ENCODE data around the gene MSL3.

Gene MSL3, protein sequence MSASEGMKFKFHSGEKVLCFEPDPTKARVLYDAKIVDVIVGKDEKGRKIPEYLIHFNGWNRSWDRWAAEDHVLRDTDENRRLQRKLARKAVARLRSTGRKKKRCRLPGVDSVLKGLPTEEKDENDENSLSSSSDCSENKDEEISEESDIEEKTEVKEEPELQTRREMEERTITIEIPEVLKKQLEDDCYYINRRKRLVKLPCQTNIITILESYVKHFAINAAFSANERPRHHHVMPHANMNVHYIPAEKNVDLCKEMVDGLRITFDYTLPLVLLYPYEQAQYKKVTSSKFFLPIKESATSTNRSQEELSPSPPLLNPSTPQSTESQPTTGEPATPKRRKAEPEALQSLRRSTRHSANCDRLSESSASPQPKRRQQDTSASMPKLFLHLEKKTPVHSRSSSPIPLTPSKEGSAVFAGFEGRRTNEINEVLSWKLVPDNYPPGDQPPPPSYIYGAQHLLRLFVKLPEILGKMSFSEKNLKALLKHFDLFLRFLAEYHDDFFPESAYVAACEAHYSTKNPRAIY

DNA sequence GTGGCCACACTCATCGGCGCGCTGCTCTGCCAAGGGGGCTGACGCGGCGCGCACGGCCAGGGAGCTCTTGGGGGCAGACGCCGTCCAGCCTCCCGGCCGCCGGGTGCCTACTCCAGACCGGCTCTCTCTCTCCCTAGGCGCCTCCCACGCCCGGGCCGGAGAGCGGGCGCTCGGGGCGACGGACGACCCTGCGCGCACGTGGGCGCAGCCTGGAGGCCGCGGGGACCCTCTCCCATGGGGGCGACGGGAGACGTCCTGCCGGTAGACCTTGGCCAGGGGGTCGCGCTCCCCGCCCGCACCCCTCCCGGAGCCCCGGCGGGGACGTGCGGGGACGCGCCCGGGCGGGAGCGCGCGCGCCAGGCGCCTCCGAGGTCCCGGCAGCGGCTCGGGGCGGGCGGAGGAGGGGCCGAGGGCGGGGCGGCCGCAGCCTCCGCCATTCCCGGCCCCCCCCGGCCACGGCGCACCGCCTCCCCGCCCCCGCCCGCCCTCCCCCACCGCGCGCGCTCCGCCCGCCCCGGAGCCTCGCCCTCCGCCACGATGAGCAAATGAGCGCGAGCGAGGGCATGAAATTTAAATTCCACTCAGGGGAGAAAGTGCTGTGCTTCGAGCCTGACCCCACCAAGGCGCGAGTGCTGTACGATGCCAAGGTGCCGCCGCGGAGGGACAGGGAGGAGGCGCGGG, at the start of gene MSL3:
TSS of gene MSL3 (plus strand) at position 519 of the 681 bp plus-strand sequence. CDS start at position 546, 27 bp downstream.
- peak in 1 of 2 experiments; percentile 6 for DNase-seq

DNA sequence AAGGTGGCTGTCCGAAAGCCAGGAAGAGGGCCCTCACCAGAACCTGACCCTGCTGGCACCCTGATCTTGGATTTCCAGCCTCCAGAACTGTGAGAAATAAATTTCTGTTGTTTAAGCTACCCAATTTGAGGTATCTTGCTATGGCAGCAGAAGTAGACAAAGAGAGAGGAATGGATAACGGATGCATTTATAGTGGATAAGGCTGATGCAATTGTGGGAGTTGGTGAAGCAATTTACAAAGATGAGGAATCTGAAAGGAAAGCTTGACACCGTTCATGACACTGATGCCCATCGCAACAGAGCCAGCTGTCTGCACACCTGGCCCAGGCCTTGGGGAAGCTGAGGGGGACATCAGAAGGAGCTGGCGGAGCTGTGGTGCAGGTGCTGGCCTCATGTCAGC, 35.7 kb upstream of the MSL3 start:
- no peak for DNase-seq

DNA sequence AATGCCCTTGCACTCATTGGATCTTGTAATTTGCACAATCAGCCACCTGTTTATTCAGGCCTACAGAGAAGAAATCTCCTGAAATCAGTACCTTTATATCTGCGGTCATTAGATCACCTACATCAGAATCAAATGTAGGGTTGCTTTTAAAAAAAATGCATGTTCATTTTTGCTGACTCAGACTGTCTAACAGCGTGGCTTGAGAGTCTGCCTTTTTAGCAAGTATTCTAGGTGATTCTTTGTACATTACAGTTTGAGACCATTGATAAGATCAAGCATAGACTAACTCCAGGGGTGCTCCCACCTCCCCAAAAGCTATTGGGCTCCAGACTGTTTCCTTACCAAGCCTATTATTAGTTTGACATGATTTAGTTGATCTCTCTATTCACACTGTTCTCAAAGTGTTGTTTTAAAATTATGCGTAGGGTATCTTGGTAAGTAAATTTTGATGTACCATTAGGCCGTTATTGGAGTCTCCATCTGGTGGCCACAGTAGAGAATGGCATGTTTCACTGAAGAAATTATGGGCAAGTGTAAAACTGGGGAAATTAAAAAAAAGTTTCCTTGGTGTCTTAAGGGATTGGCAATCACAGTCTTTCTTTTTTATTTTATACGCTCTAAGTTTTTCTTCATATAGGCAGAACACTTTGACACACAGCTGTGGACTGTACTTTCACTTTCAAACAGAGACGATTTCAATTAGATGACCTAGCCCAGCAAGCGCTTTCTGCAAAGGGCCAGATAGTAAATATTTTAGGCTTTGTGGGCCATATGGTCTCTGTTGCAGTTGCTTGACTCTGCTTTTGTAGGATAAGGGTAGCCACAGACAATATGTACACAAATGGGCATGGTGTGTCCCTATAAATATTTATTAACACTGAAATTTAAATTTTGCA, 33.7 kb upstream of the MSL3 start:
- DNase-seq, result no peak

DNA sequence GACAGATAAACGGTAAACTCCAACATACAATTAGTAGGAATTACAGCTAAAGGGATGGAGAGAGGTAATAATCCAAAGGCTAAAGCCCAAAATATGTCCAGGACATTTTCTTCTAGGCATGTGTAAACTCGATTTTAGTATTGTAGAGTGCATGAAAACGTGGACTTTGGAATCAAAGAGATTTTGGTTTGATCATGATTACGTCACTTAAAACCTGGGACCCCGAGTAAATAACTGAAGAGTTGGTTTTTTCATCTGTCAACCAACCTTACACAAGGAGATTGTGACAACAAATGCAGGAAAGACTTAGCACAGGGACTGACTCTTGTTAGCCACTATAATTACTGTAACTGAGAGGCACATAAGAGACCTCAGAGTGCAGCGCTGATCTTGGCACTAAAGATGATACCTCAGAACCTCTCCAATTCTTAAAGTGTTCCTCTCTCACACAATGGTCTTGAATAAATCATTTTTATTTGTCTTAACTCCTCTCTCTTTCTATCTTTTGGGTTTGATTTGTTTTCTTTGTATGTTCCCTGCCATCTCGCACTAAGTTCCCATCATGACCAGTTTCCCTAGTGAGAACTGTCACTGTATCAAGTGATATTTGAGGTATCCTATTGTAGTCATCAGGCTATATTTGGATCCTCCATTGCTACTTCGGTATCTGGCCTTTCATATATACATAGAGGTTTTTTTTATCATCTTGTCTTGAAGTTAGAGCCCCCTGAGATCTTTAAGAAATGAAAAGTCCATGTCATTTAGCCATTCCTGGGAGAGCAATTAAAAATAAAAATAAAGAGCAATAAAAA, 32.2 kb upstream of the MSL3 start:
- DNase-seq, result no peak

DNA sequence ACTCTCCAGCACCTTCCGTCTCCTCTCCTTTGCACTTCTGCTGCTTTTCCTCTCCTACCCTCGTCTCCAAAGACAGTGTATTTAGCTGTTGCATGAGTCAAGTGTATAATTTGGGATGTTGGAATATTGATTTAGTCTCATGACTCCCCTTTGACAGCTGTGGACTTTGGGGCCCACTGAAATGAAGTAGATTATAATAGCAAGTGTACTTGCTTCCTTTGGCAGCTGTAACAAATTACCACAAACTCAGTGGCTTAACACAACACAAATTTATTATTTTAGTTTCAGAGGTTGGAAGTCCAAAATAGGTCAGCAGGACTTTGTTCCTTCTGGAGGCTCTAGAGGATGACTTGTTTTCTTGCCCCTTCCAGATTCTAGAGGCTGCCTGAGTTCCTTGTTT, 29.5 kb upstream of the MSL3 start:
- DNase-seq, result no peak

DNA sequence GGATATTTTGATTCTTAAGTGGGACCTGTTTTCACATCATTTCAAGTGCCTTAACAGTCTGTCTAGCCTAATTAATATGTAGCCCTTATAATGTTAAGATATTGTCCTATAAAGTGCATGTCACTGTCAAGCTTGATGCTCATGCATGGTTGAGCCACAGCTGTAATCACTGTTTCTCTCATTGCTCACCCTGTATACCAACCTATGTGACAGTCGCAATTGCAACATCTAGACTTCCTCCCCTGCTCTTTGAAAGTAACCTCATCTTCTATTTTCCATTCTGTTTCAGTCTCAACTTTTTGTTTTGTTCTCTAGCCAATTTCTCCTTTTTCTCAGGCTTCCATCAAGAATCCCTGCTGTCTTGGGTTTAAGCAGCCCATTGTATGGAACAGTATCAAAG, 24.4 kb upstream of the MSL3 start:
- DNase-seq, result no peak

DNA sequence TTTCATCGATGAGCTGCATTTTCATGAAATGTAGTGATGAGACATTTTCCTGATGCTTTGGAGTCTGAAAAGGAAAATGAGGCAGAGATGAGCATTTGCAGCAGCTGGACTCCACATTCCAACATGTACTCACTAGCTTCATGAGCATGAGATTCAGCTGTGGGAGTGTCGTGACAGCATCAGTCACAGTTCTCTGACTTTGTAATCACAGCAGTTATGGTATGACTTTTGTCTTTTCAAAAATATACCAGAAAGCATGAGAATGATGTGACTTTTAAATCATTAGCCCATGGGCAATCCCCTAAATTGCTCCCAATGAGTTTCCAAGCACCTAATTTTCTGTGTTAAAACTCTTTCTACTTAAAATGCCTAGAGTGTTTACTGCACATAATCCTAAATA, 18.3 kb upstream of the MSL3 start:
- DNase-seq, result no peak

DNA sequence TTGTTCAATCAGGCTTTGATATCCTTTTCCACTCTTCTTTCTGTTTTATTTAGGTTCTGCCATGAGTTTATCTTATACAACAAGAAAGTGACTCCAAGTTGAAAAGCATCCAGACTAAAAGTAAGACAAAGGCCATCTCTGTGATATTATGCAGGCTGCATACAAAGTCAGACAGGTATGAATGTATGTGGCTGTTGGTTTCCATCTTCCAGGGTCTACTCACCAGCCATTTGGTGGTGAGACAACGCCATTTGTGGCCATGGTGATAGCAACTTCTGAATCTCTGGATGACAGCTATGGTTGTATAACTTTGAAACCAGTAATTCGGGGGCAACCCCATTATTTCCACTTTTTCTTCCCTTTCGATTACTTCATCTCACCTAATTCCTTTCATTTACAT, 17.2 kb upstream of the MSL3 start:
- DNase-seq, result no peak

DNA sequence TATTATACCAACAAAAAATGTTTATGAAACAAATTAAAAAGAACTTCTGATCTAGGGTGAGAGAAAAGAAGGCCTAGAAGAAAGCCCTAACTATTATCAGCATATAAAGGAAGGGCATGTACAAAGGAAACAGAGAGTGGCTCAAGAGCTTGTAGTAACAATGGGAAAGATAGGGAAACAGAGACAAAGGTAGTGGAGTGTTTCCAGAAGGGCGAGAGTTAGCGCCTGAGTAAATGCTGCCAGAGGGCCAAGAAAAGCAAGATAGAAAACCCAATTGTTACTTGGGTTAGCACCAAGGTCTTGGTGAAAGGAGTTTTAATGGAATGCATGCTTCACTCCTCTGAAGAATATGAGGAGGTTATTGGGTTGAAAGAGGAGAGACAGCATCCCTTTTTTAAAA, 16.5 kb upstream of the MSL3 start:
- no peak for DNase-seq

DNA sequence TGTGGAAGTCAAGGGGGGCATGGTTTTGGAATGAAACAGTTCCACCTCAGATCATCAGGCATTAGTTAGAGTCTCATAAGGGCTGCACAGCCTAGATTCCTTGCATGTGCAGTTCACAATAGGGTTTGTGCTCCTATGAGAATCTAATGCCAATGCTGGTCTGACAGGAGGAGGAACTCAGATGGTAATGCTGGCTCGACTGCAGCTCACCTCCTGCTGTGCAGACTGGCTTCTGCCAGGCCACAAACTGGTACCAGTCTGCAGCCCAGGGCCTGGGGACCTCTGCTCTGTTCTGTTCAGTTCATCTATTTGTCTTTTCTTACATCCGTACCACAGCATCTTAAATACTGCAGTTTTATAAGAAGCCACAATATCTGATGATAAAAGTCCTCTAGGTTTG, 12.2 kb upstream of the MSL3 start:
- DNase-seq, result no peak

DNA sequence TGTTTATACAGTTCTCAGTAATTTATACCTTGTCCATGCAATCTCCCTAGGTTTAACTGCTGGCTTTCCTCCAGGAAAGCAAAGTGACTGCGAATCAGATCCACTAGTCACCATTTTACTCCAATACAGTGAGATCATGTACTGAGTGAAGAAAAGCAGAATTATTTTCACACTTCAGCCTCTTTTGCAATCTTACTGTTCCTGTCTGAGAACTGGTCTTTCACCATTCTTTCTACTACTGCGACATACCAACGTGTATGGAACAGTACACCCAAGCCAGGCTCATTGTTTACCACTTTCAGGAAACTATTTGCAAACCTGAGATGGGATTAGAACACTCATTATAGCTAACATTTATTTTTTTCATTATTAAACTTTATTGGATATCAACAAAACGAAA, 8.0 kb upstream of the MSL3 start:
- DNase-seq, result no peak

DNA sequence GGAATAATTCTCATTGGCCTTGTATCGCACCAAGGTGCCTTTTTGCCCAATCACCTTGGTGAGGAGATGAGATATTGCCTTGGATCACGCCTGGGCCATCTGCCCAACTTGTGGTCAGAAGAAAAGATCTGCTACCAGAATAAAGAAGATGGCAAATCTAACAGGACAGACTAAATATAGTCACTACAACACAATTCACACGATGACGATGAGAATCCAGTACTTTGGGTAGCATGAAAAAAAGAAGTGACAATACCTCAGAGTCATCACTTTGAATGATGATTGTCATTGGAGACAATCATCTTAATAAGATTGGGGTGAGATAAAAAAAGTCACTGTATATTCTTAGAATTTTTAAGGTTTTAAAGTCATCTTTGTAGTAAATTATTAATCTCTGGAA, 7.3 kb upstream of the MSL3 start:
- no peak for DNase-seq

DNA sequence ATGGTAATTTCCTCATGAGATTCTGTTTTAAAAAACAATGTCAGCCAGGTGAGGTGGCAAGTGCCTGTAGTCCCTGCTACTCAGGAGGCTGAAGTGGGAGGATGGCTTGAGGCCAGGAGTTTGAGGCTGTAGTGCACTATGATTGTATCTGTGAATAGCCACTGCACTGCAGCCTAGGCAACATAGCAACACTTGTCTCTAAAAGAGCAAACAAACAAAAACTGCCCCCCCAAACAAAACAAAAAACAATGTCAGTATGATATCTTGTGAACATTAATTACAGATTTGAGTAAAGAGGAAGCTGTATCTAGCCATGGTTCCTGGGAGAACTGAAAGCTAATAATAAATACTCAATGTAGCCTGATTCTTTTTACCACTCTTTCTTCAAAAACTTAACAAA, 6.8 kb upstream of the MSL3 start:
- no peak for DNase-seq

DNA sequence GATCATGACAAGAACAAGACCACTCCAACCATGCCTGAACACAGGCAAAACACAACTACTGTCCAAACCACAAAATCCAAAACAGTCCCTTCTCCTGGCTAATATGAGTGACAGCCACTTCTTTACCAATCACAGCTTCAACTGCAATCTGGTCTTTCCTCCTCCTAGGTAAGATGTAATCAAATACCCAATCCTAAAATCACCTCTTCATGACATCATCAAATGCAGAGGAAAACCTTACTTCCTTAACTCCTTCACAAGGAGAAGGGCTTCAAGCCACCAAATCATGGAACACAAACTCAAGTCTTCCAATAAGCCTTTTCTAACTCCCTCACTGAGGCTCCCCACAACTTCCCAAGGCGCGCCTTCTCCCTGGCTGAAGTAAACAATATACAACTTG, 4.4 kb upstream of the MSL3 start:
- DNase-seq, result no peak

DNA sequence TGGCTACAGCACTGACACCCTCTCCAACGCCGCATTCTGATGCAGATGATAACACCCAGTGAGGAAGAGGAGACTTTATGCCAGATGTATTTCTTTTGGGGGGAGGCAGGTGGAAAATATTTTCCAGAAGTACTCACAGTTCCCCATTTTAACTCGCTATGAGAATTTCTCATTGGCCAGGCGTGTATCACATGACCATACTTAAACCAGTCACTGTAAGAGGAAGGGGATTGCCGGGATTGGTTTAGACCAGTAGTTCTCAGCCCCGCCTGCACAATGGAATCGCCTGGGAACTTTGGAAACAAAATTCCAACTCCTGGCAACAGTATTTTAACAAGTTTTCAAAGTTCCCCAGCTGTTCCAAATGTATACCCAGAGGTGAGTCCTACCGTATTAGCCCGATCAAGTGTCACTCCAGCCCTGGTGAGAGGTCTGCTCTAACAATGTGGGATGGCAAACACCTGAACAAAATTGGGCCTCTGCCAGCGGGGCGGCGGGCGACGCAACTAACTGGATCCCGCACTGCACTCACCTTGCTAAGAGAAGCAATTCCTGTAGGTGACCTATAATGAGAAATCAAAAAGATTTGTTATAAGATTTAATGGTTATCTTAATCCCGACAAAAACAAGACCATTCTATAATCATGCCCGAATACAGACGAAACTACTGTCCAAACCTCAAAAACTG, 2.9 kb upstream of the MSL3 start:
- DNase-seq, result no peak

DNA sequence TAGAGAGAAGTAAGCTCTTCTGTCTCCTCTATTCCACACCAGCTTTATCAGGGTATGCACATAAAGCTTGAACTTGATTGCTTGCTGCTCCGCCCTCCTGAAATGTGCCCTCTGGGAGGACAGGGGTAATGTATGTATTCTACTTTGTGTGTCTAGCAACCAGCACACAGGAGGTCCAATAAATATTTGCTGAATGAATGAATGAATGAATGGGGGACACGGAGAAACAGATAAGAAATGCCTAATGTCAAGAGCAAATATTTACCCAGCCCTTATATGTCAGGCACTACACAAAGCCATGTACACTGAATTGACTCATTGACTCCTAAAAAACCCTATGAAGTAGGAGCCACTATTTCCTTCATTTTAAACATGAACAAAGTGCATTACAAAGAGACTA, 2.3 kb upstream of the MSL3 start:
- DNase-seq, result no peak

DNA sequence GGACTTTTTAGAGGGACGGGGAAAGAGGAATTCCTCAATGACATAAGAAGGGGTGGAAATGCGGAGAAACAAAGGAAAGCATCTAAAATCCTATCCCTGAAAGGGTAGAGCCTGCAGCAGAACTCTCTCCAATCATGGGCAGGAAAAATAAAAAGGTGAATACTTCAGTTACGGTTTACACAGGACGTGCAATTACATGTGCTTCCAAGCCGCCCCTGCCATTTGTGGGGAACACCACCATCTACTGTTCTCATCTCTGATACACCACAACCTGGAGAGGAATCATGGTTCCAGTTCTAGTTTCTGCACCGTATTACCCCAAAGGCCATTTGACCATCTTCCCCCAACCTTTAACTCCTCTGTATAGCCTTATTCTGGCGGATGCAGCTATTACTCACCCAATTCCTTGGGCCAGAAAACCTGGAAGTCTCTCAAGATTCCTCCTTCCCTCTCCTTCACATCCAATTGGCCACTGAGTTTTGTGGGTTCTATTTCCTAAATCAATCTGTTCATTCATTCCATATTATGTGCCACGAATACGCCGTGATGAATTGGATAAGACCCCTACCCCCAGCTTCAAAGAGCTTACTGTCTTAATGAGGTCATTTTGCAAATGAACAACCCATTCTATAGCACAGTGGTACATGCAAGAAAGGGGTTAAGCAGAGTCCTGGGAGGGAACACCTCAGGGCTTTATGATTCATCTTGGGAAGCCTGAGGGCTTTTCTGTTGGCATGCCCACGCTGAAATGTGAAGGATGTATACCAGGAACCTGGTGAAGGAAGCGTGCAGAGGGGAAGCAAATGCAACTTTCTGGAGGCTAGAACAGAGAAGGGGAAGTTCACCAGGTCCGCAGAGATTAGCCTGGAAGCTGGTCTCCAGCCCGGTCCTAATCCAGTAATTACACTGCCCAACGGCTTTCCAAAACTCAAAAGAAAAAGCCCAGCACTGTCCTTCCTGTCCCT, 1.4 kb upstream of the MSL3 start:
- no peak for DNase-seq

DNA sequence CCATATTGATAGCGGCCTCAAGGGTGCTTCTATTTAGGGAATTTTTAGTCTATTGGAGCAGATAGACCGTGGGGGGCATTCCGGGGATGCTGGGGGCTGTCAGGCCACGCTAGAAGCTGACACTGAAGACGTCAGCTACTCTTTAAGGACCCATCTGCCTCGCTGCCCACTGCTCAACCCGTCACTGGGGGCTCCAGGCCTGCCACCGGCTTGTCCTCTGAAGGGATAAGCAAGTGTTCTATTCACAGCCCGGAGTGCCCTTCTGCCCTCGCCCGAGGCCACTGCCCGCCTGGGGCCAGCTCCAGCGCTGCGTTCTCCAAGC, 679 bp upstream of the MSL3 start:
- no peak for DNase-seq

DNA sequence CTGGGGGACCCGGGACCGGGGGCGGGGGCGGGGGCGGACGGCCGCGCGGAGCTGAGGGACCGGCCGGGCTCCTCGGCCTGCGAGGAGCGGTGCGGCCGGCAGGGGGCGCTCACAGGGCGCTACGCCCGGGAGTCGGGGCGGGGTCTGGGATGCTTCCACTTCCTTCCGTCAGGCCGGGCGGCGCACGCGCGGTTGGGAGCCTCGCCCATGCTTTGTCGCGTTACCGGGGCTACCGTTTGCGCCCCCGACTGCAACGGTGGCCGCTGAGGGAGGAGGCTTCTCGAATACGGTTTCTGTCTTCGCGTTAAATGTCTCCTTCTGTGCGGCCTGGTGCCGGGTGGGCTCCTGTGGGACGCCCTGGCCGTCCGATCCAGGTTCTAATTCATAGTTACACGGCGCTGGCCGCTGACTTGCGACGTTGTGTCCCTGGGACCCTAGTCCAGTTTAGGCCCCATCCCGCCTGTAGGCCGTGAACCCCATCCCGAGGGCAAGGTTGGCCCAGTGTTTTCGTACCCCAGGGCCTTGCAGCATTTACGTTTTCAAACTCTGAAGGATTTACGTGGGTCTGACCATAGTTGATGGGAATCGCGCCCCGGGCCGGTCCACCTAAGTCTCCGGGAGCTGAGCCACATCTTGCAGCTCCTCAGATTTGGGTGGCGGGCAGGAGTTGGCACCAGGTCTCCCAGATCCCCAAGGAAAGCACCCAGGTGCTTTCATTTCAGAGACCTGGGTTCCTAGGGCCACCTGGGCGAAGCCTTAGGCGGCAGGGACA, 549 bp downstream of the MSL3 start:
- peak; percentile 78 to 85 for DNase-seq

DNA sequence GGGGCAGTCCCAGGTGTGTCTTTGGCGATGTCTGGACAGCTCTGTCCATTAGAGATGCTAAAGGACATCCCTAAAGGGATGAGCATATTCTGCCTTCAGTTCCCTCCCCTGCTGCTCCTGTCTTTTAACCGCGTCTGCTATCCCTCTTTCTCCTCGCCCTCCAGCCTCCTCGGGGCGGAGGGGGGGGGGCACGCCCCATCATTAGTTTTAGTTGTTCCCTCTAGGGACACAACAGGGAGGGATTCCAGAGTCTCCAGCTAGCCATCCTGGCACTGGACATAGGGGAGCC, 1.1 kb downstream of the MSL3 start:
- DNase-seq, result no peak

Data from activated CD4-positive, alpha-beta T cell treated with anti-CD3 and anti-CD28 coated beads, Interleukin-2, amount 50 U/mL, for 4 hours (primary cell).